Measurements from ENCODE around the gene ZIC1.

The ZIC1 gene

GRCh38 chr3:147416931-147417330 is 7.8 kb downstream of the ZIC1 start (continued):
- TF ChIP-seq GLI2 (tag by site-specific recombination; IDR thresholded peaks at IDR 0.05; ENCODE audit: borderline replicate concordance, low read depth) (no peak), ZNF624 (tag by site-specific recombination; IDR thresholded peaks at IDR 0.05) (no peak), ZSCAN18 (tag by site-specific recombination; IDR thresholded peaks at IDR 0.05) (no peak), ZFP3 (tag by site-specific recombination; IDR thresholded peaks at IDR 0.05; ENCODE audit: low read depth) (no peak), ZNF585B (tag by site-specific recombination; IDR thresholded peaks at IDR 0.05) (no peak), ZNF561 (tag by site-specific recombination; IDR thresholded peaks at IDR 0.05; ENCODE audit: borderline replicate concordance) (no peak), ZNF747 (tag by site-specific recombination; IDR thresholded peaks at IDR 0.05) (no peak), ZNF37A (tag by site-specific recombination; IDR thresholded peaks at IDR 0.05) (no peak), ZNF513 (tag by site-specific recombination; IDR thresholded peaks at IDR 0.05) (no peak), ZNF133 (tag by site-specific recombination; IDR thresholded peaks at IDR 0.05) (no peak), ZBTB20 (tag by site-specific recombination; IDR thresholded peaks at IDR 0.05) (no peak)

- TF ChIP-seq ZEB2 (tag by site-specific recombination; IDR thresholded peaks at IDR 0.05) (no peak), ZNF792 (tag by site-specific recombination; IDR thresholded peaks at IDR 0.05) (no peak), ZBTB7A (tag by site-specific recombination; IDR thresholded peaks at IDR 0.05; ENCODE audit: low read depth) (no peak), OSR2 (tag by site-specific recombination; IDR thresholded peaks at IDR 0.05) (no peak), ZNF211 (tag by site-specific recombination; IDR thresholded peaks at IDR 0.05; ENCODE audit: low read depth) (no peak), HOXA7 (CRISPR knock-in tag; IDR thresholded peaks at IDR 0.05; ENCODE audit: borderline replicate concordance) (no peak), ZNF423 (tag by site-specific recombination; IDR thresholded peaks at IDR 0.05) (no peak), ZNF311 (tag by site-specific recombination; IDR thresholded peaks at IDR 0.05; ENCODE audit: borderline replicate concordance) (no peak), ZNF518A (tag by site-specific recombination; conservative IDR thresholded peaks at IDR 0.05; ENCODE audit: low read depth) (no peak), ZNF658 (tag by site-specific recombination; IDR thresholded peaks at IDR 0.05) (no peak), ZNF2 (tag by site-specific recombination; IDR thresholded peaks at IDR 0.05) (no peak), ZNF513 (tag by site-specific recombination; IDR thresholded peaks at IDR 0.05) (no peak), ZNF202 (tag by site-specific recombination; IDR thresholded peaks at IDR 0.05; ENCODE audit: borderline replicate concordance) (no peak), ZNF660 (tag by site-specific recombination; IDR thresholded peaks at IDR 0.05) (no peak), ZNF426 (tag by site-specific recombination; IDR thresholded peaks at IDR 0.05) (no peak)
- Histone ChIP-seq H3K27ac (ENCODE audit: extremely low read depth, low read depth, low read length) (no peak overlapping the region), H3K4me1 (ENCODE audit: control insufficient read depth, insufficient read depth, low read length) (no peaks in the 10 kb centered on the region), H3K4me3 (ENCODE audit: low read depth, low read length) (no peak overlapping the region), H3K36me3 (ENCODE audit: control insufficient read depth in 2 of 2, insufficient read depth in 1 of 2, low read length in 2 of 2) (no peaks in the 10 kb centered on the region), H3K9me3 (ENCODE audit: control insufficient read depth, insufficient read depth, low read depth, low read length) (no peaks in the 10 kb centered on the region)
- POLR2A ChIA-PET, result no interaction called here
- CTCF ChIA-PET, result interaction anchor here (0.6 kb wide), 1 partner anchor 543 kb away, joined by 4 read pairs; no protein-coding TSS in a partner anchor
These were observed 8.6 kb downstream of the ZIC1 start for GRCh38 chr3:147417551-147418295.

Measured in HEK293 (cell line).